IMR-90 (cell line): Measurements from ENCODE around the gene DNAH3. TPM values are rescaled to one million over a fixed set of nuclear protein-coding genes. Genes with fewer than 3 reads are reported as not detected.

ENCODE experiments used
- ATAC-seq: fragments of 200-7000 bp; cut with Tn5 transposase; 2 replicates; pipeline ENCODE4 v1.9.1; 2020; ENCODE audit warnings: low read depth, mild to moderate bottlenecking, moderate library complexity
- BruUV-seq: library from RNA; stranded (reverse); fragments of 400-500 nt; replicated peaks from 2 replicates; lab custom pipeline; 2021; lab: Mats Ljungman, UMichigan
- CTCF ChIA-PET: fragments of 300-600 bp; formaldehyde crosslinking; extraction: SDS; loops from one replicate; lab custom pipeline; 2021; ENCODE audit warnings: antibody characterized with exemption; lab: Yijun Ruan, JAX
- POLR2A ChIA-PET: fragments of 300-600 bp; sonication (Branson Sonifier 250); formaldehyde crosslinking; loops from one replicate; lab custom pipeline; 2022; ENCODE audit warnings: antibody characterized with exemption; ENCODE audit not compliant: unreplicated experiment; lab: Charles Lee
- DNase-seq: peaks from one replicate; pipeline ENCODE4 v3.0.0; 2013
- H2AFZ ChIP-seq: replicated peaks from 2 replicates; pipeline ENCODE3; 2013; ENCODE audit warnings: low read length, mild to moderate bottlenecking; ENCODE audit not compliant: poor library complexity
- H2AK5ac ChIP-seq: 2 replicates; pipeline ENCODE4 v1.6.1; 2013; ENCODE audit warnings: low read depth, low read length, inconsistent platforms
- H2AK9ac ChIP-seq: replicated peaks from 2 replicates; pipeline ENCODE3; 2013; ENCODE audit warnings: mild to moderate bottlenecking, low read depth, low read length, moderate library complexity; ENCODE audit not compliant: poor library complexity
- H2BK120ac ChIP-seq: 2 replicates; pipeline ENCODE4 v1.6.1; 2013; ENCODE audit warnings: low read depth, low read length, inconsistent platforms
- H2BK15ac ChIP-seq: 3 replicates; pipeline ENCODE4 v1.6.1; 2013; ENCODE audit warnings: low read depth, low read length, inconsistent platforms
- H2BK20ac ChIP-seq: 2 replicates; pipeline ENCODE4 v1.6.1; 2013; ENCODE audit warnings: low read depth, mild to moderate bottlenecking, inconsistent platforms, low read length, moderate library complexity
- H2BK5ac ChIP-seq: 2 replicates; pipeline ENCODE4 v1.6.1; 2013; ENCODE audit warnings: mild to moderate bottlenecking, low read depth, low read length, inconsistent platforms; ENCODE audit not compliant: poor library complexity, severe bottlenecking
- H3K14ac ChIP-seq: replicated peaks from 2 replicates; pipeline ENCODE4 v1.6.1; 2013; ENCODE audit warnings: low read depth, low read length, inconsistent platforms
- H3K18ac ChIP-seq: 2 replicates; pipeline ENCODE4 v1.6.1; 2013; ENCODE audit warnings: low read depth, low read length, control low read depth
- H3K23ac ChIP-seq: 2 replicates; pipeline ENCODE4 v1.6.1; 2013; ENCODE audit warnings: low read depth, low read length, inconsistent platforms
- H3K27ac ChIP-seq: 2 replicates; pipeline ENCODE4 v1.5.1; 2013; ENCODE audit warnings: mild to moderate bottlenecking, control low read depth, low read length; ENCODE audit not compliant: insufficient read depth
- H3K27me3 ChIP-seq: 2 replicates; pipeline ENCODE4 v1.6.1; 2013; ENCODE audit warnings: low read length; ENCODE audit not compliant: control insufficient read depth, insufficient read depth
- H3K36me3 ChIP-seq: 2 replicates; pipeline ENCODE4 v1.6.1; 2013; ENCODE audit warnings: low read length, mixed read lengths; ENCODE audit not compliant: control insufficient read depth, insufficient read depth
- H3K4ac ChIP-seq: 2 replicates; pipeline ENCODE4 v1.6.1; 2013; ENCODE audit warnings: low read depth, low read length, inconsistent platforms
- H3K4me1 ChIP-seq: 2 replicates; pipeline ENCODE4 v1.6.1; 2013; ENCODE audit warnings: low read length, mixed read lengths; ENCODE audit not compliant: control insufficient read depth, insufficient read depth
- H3K4me2 ChIP-seq: 2 replicates; pipeline ENCODE4 v1.6.1; 2013; ENCODE audit warnings: low read depth, mild to moderate bottlenecking, control low read depth, low read length, moderate library complexity
- H3K4me3 ChIP-seq: 2 replicates; pipeline ENCODE4 v1.5.1; 2013; ENCODE audit warnings: low read depth, mild to moderate bottlenecking, control low read depth, low read length, moderate library complexity; ENCODE audit not compliant: insufficient read depth
- H3K56ac ChIP-seq: 2 replicates; pipeline ENCODE4 v1.6.1; 2013; ENCODE audit warnings: low read length, inconsistent platforms; ENCODE audit not compliant: insufficient read depth; ENCODE audit errors: extremely low read depth
- H3K79me1 ChIP-seq, 2 experiments: 2 replicates each; pipeline ENCODE4 v1.6.1; 2013; ENCODE audit warnings: low read length in 2 of 2, inconsistent platforms in 1 of 2, low read depth in 1 of 2
- H3K9ac ChIP-seq: 2 replicates; pipeline ENCODE4 v1.6.1; 2013; ENCODE audit warnings: low read depth, low read length, control low read depth
- H3K9me1 ChIP-seq: 2 replicates; pipeline ENCODE4 v1.6.1; 2013; ENCODE audit warnings: low read length, inconsistent platforms; ENCODE audit not compliant: insufficient read depth
- H3K9me3 ChIP-seq: 2 replicates; pipeline ENCODE4 v1.6.1; 2013; ENCODE audit warnings: low read length; ENCODE audit not compliant: control insufficient read depth, insufficient read depth
- H4K20me1 ChIP-seq: 2 replicates; pipeline ENCODE4 v1.6.1; 2013; ENCODE audit warnings: low read length, inconsistent platforms; ENCODE audit not compliant: insufficient read depth
- H4K5ac ChIP-seq: 2 replicates; pipeline ENCODE4 v1.6.1; 2013; ENCODE audit warnings: mild to moderate bottlenecking, low read depth, low read length, control low read depth
- H4K8ac ChIP-seq, 2 experiments: 2 replicates each; pipeline ENCODE4 v1.6.1; 2013; ENCODE audit warnings: low read depth in 2 of 2, low read length in 2 of 2, control low read depth in 1 of 2, inconsistent platforms in 1 of 2
- H4K91ac ChIP-seq: 2 replicates; pipeline ENCODE4 v1.6.1; 2013; ENCODE audit warnings: low read depth, low read length, inconsistent platforms; ENCODE audit not compliant: insufficient read depth
- BHLHE40 ChIP-seq: fragments of 150-350 bp; IDR thresholded peaks from 2 replicates; pipeline ENCODE4 v1.6.1; 2016; ENCODE audit warnings: mild to moderate bottlenecking, low read depth, low read length
- CEBPB ChIP-seq: IDR thresholded peaks from 2 replicates; pipeline ENCODE4 v1.6.1; 2012; ENCODE audit warnings: low read depth, low read length, improper control_type of control experiment
- CHD1 ChIP-seq: IDR thresholded peaks from 2 replicates; pipeline ENCODE4 v1.6.1; 2012; ENCODE audit warnings: low read depth, low read length, improper control_type of control experiment
- FOS ChIP-seq: fragments of 150-350 bp; IDR thresholded peaks from 2 replicates; pipeline ENCODE4 v1.6.1; 2016; ENCODE audit warnings: low read depth, low read length
- MAFK ChIP-seq: IDR thresholded peaks from 2 replicates; pipeline ENCODE4 v1.6.1; 2012; ENCODE audit warnings: low read depth, low read length, improper control_type of control experiment
- MAZ ChIP-seq: IDR thresholded peaks from 2 replicates; pipeline ENCODE4 v1.6.1; 2012; ENCODE audit warnings: low read depth, mild to moderate bottlenecking, low read length, improper control_type of control experiment, moderate library complexity, borderline replicate concordance
- MXI1 ChIP-seq: IDR thresholded peaks from 2 replicates; pipeline ENCODE4 v1.6.1; 2012; ENCODE audit warnings: low read depth, mild to moderate bottlenecking, low read length, moderate library complexity, borderline replicate concordance
- NFE2L2 ChIP-seq: fragments of 150-350 bp; IDR thresholded peaks from 2 replicates; pipeline ENCODE4 v1.6.1; 2016; ENCODE audit warnings: low read depth, mild to moderate bottlenecking, low read length
- POLR2A ChIP-seq: IDR thresholded peaks from 2 replicates; pipeline ENCODE4 v1.6.1; 2012; ENCODE audit warnings: mild to moderate bottlenecking, low read depth, low read length
- RAD21 ChIP-seq: IDR thresholded peaks from 2 replicates; pipeline ENCODE4 v1.6.1; 2012; ENCODE audit warnings: low read length, improper control_type of control experiment
- RCOR1 ChIP-seq: IDR thresholded peaks from 2 replicates; pipeline ENCODE4 v1.6.1; 2012; ENCODE audit warnings: mild to moderate bottlenecking, low read length, improper control_type of control experiment; ENCODE audit not compliant: insufficient replicate concordance
- RFX5 ChIP-seq: IDR thresholded peaks from 2 replicates; pipeline ENCODE4 v1.8.0; 2012; ENCODE audit warnings: low read depth, mild to moderate bottlenecking, low read length, moderate library complexity
- SMC3 ChIP-seq: fragments of 150-350 bp; IDR thresholded peaks from 2 replicates; pipeline ENCODE4 v1.6.1; 2016; ENCODE audit warnings: low read depth, mild to moderate bottlenecking, antibody characterized with exemption, low read length, moderate library complexity
- WGBS, 2 experiments: methylation state at CpG; one replicate each; pipeline versions ENCODE4 v1.1.5 to v1.1.7; 2013; ENCODE audit warnings: missing lambda C conversion rate in 2 of 2; ENCODE audit not compliant: insufficient read length in 1 of 2; ENCODE audit errors: extremely low coverage in 2 of 2; 5-methylcytosine and 5-hydroxymethylcytosine counted together
- dilution Hi-C: fragments of 300-500 bp; cut with HindIII; formaldehyde crosslinking; loops from one replicate; pipeline ENCODE4 v1.14.3; 2018; ENCODE audit warnings: low sequenced_read_pairs; ENCODE audit not compliant: unreplicated experiment
- in situ Hi-C: fragments of 300-500 bp; cut with MboI; formaldehyde crosslinking; loops from 3 replicates; pipeline ENCODE4 v1.14.3; 2019; ENCODE audit warnings: low sequenced_read_pairs, inconsistent platforms, mixed read lengths
- intact Hi-C: fragments of 100-400 bp; cut with micrococcal nuclease; formaldehyde crosslinking; loops from 2 replicates; pipeline ENCODE4 v1.10.0; 2022
- polyA plus RNA-seq, 3 experiments: library from polyadenylated mRNA; depleted of rRNA; stranded (reverse); fragments of >200 nt; gene quantifications; 2 replicates each; pipeline ENCODE4 v1.2.3, GENCODE V29; 2012; ENCODE audit warnings: low replicate concordance in 1 of 3
- total RNA-seq: library from RNA; depleted of rRNA; stranded (reverse); fragments of >200 nt; gene quantifications from 2 replicates; pipeline ENCODE4 v1.2.3, GENCODE V29; 2012
- TF ChIP-seq, protein P1 (sequence below): fragments of 150-350 bp; IDR thresholded peaks from 2 replicates; pipeline ENCODE4 v1.6.1; 2017; ENCODE audit warnings: mild to moderate bottlenecking, antibody characterized with exemption, low read length, low read depth
- TF ChIP-seq, protein P2 (sequence below): fragments of 150-350 bp; IDR thresholded peaks from 2 replicates; pipeline ENCODE4 v1.6.1; 2016; ENCODE audit warnings: low read depth, mild to moderate bottlenecking, low read length, moderate library complexity, borderline replicate concordance
- TF ChIP-seq, protein P3 (sequence below): conservative IDR thresholded peaks from 2 replicates; pipeline ENCODE4 v1.5.1; 2012; ENCODE audit warnings: mild to moderate bottlenecking, low read depth, low read length, improper control_type of control experiment

Gene DNAH3
- total and polyA plus RNA-seq, 2 of the 4 experiments (the other 2 are of a cell fraction): not detected

DNA sequence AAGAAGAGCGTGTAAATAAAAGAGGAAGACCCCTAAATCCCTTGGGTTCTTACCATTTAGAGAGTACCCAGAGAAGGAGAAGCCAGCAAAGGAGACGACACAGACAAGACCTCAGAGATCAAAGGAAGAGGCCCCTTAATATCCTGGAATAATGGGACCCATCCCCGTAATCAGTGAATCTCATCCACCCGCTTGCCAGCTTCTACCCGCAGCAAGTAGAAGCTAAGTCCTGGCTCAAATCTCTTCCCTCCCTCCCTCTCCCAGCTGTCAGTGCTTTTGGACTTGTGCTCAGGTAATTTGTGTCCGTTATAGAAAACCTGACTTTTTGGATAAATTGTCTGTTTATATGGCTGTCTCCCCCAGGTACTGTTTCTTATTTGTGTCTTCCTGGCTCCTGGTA lies 248.2 kb downstream of the DNAH3 start:
- H2AFZ ChIP-seq: no peak overlapping the region
- peaks cover 21% of the 10 kb centered on the region; the same call in 1 of the 2 replicates for H4K20me1 ChIP-seq
- no peak for DNase-seq
- no peak overlapping the region for H4K91ac ChIP-seq
- no peak overlapping the region; the same call in 1 of the 2 replicates for H3K14ac ChIP-seq
- WGBS, 2 experiments: no CpG with 5 or more reads among the region's 6 CpGs
- H2AK5ac ChIP-seq: peak overlapping the region; percentile 49; the same call in 1 of the 2 replicates
- dilution Hi-C loops (no loop called here), intact Hi-C loops (loop anchor here (5.0 kb wide), 1 partner anchor 255 kb away; the partner anchor contains the start of gene LDAF1), in situ Hi-C loops (no loop called here)
- H3K4me2 ChIP-seq: no peak overlapping the region
- ChIA-PET CTCF (no interaction called here), POLR2A (interaction anchor here (0.5 kb wide), 1 partner anchor 51 kb away, joined by 3 read pairs; no protein-coding TSS in a partner anchor)
- H2AK9ac ChIP-seq: no peak overlapping the region
- no peaks in the 10 kb centered on the region for H3K9me3 ChIP-seq
- H4K5ac ChIP-seq: no peak overlapping the region
- H3K79me1 ChIP-seq: peaks cover 40 to 79% of the 10 kb centered on the region in 2 experiments
- H2BK20ac ChIP-seq: no peak overlapping the region
- no peak overlapping the region for H3K18ac ChIP-seq
- H3K4me1 ChIP-seq: peaks cover 21% of the 10 kb centered on the region
- no peak overlapping the region for H3K9ac ChIP-seq
- peak overlapping the region; percentile 32; the same call in 1 of the 2 replicates for H3K23ac ChIP-seq
- H2BK120ac ChIP-seq: no peak overlapping the region
- no peaks in the 10 kb centered on the region for H3K27me3 ChIP-seq
- H3K4ac ChIP-seq: no peak overlapping the region
- no TSS peak for BruUV-seq
- H3K4me3 ChIP-seq: no peak overlapping the region
- no peak overlapping the region for H2BK15ac ChIP-seq
- H3K9me1 ChIP-seq: peaks cover 20% of the 10 kb centered on the region
- no peaks in the 10 kb centered on the region for H3K36me3 ChIP-seq
- TF ChIP-seq RCOR1: no peak
- no peak for TF ChIP-seq CEBPB
- no peak for TF ChIP-seq CHD1
- no peak for TF ChIP-seq FOS
- TF ChIP-seq SMC3: no peak
- no peak for TF ChIP-seq RFX5
- TF ChIP-seq BHLHE40: no peak
- no peak for TF ChIP-seq MAZ
- TF ChIP-seq, protein P1, sequence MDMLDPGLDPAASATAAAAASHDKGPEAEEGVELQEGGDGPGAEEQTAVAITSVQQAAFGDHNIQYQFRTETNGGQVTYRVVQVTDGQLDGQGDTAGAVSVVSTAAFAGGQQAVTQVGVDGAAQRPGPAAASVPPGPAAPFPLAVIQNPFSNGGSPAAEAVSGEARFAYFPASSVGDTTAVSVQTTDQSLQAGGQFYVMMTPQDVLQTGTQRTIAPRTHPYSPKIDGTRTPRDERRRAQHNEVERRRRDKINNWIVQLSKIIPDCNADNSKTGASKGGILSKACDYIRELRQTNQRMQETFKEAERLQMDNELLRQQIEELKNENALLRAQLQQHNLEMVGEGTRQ: no peak
- no peak for TF ChIP-seq MAFK
- TF ChIP-seq, protein P2, sequence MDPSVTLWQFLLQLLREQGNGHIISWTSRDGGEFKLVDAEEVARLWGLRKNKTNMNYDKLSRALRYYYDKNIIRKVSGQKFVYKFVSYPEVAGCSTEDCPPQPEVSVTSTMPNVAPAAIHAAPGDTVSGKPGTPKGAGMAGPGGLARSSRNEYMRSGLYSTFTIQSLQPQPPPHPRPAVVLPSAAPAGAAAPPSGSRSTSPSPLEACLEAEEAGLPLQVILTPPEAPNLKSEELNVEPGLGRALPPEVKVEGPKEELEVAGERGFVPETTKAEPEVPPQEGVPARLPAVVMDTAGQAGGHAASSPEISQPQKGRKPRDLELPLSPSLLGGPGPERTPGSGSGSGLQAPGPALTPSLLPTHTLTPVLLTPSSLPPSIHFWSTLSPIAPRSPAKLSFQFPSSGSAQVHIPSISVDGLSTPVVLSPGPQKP: no peak
- no peak for TF ChIP-seq MXI1
- no peak for TF ChIP-seq NFE2L2
- TF ChIP-seq POLR2A: no peak
- TF ChIP-seq, protein P3, sequence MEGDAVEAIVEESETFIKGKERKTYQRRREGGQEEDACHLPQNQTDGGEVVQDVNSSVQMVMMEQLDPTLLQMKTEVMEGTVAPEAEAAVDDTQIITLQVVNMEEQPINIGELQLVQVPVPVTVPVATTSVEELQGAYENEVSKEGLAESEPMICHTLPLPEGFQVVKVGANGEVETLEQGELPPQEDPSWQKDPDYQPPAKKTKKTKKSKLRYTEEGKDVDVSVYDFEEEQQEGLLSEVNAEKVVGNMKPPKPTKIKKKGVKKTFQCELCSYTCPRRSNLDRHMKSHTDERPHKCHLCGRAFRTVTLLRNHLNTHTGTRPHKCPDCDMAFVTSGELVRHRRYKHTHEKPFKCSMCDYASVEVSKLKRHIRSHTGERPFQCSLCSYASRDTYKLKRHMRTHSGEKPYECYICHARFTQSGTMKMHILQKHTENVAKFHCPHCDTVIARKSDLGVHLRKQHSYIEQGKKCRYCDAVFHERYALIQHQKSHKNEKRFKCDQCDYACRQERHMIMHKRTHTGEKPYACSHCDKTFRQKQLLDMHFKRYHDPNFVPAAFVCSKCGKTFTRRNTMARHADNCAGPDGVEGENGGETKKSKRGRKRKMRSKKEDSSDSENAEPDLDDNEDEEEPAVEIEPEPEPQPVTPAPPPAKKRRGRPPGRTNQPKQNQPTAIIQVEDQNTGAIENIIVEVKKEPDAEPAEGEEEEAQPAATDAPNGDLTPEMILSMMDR: no peak
- TF ChIP-seq RAD21: no peak
- H3K56ac ChIP-seq: no peak overlapping the region
- no peak overlapping the region for H2BK5ac ChIP-seq
- H4K8ac ChIP-seq: no peak overlapping the region
- no peak for ATAC-seq
- H3K27ac ChIP-seq: no peak overlapping the region
